ENCODE data around the gene ATP13A1. TPM values are rescaled to one million over a fixed set of nuclear protein-coding genes. Genes with fewer than 3 reads are reported as not detected.

ATP13A1 gene
- total and polyA plus RNA-seq, 7 experiments from 2014 or later: 22.2 to 138 (median 97.7) TPM

DNA sequence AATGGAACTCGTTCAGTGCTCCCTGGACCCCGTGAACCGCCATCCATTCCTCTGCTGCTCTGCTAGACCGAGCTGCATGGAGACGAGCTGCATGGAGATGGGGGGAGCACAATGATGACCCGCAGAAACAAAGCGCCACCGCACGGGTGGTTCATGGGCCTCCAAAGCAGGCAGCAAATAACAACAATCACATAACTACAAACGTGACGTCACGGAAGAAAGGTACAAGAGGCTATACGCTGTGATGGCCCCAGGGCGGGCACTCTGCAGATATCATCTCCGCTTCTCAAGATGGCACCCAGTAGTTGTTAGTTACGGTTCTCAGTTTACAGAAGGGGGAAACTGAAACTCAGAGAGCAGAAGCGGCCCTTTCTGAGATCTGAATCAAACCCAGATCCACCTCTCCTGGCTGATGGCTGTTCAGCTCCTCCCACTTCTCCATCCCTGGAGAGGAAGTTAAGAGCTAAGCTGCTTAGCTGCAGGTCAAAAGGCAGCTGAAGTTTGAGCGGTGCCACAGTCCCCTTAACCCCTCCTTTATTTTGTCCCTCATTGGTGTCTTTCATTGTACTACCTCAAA lies 1.7 kb downstream of the ATP13A1 start:
- Mint-ChIP-seq H3K4me3 (peak overlapping the region; percentile 79 to 98 (median 93)), H3K9me3 (peaks cover 0 to under 1% (median 0%) of the 10 kb centered on the region in 11 donors), H3K27ac (peak overlapping the region; percentile 86 to 99 (median 94)), H3K4me1 (peaks cover 19 to 31% (median 25%) of the 10 kb centered on the region in 7 donors), H3K27me3 (no peaks in the 10 kb centered on the region), H3K36me3 (peaks cover 0 to 42% (median 11%) of the 10 kb centered on the region in 5 donors)
- Histone ChIP-seq H3K27ac (ENCODE audit: low read depth, low read length) (no peak overlapping the region), H3K4me1 (ENCODE audit: control insufficient read depth in 2 of 2, insufficient read depth in 2 of 2, low read length in 2 of 2) (peaks cover 19 to 23% of the 10 kb centered on the region in 2 donors), H3K36me3 (ENCODE audit: control insufficient read depth in 2 of 3, insufficient read depth in 3 of 3, low read length in 3 of 3) (peaks cover 6 to 46% (median 11%) of the 10 kb centered on the region in 3 experiments), H3K9me3 (ENCODE audit: control insufficient read depth in 2 of 3, low read length in 3 of 3) (no peaks in the 10 kb centered on the region), H3K4me3 (ENCODE audit: low read length) (peak overlapping the region; percentile 96), H3K27me3 (ENCODE audit: control insufficient read depth in 2 of 2, insufficient read depth in 2 of 2, low read length in 2 of 2) (no peaks in the 10 kb centered on the region)
- ChIA-PET CTCF (interaction anchor here (1.0 to 1.2 kb wide), 2 partner anchors 11 to 130 kb away, joined by 3 to 5 read pairs; no protein-coding TSS in a partner anchor), POLR2A (interaction anchor here (0.5 to 3.9 kb wide), 12 partner anchors 9 to 1532 kb away, joined by 3 to 20 read pairs (median 6); partner anchors contain the start of genes GMIP, ZNF253, ZNF506 and ZNF93)
- ATAC-seq: no peak
- intact Hi-C loops (cut with micrococcal nuclease): loop anchor here (2.0 to 10.0 kb wide), 9 partner anchors 33 to 903 kb away; partner anchors contain the start of genes BORCS8 (in 1 of the 2), GATAD2A (in 1 of the 2), LPAR2 (in 1 of the 2) and PBX4 (in 1 of the 2)
- DNase-seq: no peak

DNA sequence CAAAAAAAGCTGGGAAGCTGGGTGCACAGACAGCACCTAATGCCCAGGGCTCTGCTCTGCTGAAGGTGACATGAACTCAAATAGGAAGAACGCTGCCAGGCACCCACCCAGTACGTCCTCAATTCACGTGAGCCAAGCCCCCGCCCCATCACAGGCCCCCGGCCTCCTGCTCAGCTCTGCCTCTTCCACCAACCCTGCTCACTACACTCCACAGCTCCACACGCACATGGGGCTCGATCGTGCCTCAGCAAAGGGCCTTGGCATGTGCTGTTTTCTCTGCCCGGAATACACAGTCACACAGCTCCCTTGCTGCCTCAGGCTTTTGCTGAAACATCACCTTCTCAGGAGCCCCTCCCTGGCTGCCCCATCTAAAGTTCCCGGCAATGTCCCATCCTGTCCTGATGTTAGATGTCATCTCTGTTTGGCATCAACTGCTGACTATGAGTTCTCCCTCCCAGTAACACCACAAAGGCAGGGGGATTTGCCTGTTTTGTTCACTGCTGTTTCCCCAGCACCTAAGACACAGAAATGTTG lies 2.3 kb downstream of the ATP13A1 start:
- Histone ChIP-seq H3K9me3 (ENCODE audit: control insufficient read depth in 2 of 3, low read length in 3 of 3) (no peaks in the 10 kb centered on the region), H3K27ac (ENCODE audit: low read depth, low read length) (no peak overlapping the region), H3K36me3 (ENCODE audit: control insufficient read depth in 2 of 3, insufficient read depth in 3 of 3, low read length in 3 of 3) (peaks cover 10 to 51% (median 14%) of the 10 kb centered on the region in 3 experiments), H3K27me3 (ENCODE audit: control insufficient read depth in 2 of 2, insufficient read depth in 2 of 2, low read length in 2 of 2) (no peaks in the 10 kb centered on the region), H3K4me3 (ENCODE audit: low read length) (no peak overlapping the region), H3K4me1 (ENCODE audit: control insufficient read depth in 2 of 2, insufficient read depth in 2 of 2, low read length in 2 of 2) (peaks cover 17 to 23% of the 10 kb centered on the region in 2 donors)
- ATAC-seq (no peak), DNase-seq (no peak)
- intact Hi-C loops (cut with micrococcal nuclease): loop anchor here (5.0 to 10.0 kb wide), 5 partner anchors 254 to 904 kb away; partner anchors contain the start of genes GATAD2A (in 1 of the 2), ZNF486 (in 1 of the 2), ZNF682 (in 1 of the 2) and ZNF737 (in 1 of the 2)
- POLR2A ChIA-PET: interaction anchor here (0.5 to 3.9 kb wide), 8 partner anchors 8 to 1532 kb away, joined by 3 to 20 read pairs (median 8); partner anchors contain the start of genes ZNF253 and ZNF506
- no peaks in the 10 kb centered on the region for H3K9me3 Mint-ChIP-seq
- peaks cover 0 to 45% (median 11%) of the 10 kb centered on the region in 5 donors for H3K36me3 Mint-ChIP-seq
- H3K27me3 Mint-ChIP-seq: no peaks in the 10 kb centered on the region
- CTCF ChIA-PET: interaction anchor here (1.0 to 1.2 kb wide), 2 partner anchors 10 to 129 kb away, joined by 3 to 5 read pairs; no protein-coding TSS in a partner anchor
- peak overlapping the region in 9 of 10 donors; percentile 55 to 98 (median 93) for H3K4me3 Mint-ChIP-seq
- peaks cover 19 to 30% (median 25%) of the 10 kb centered on the region in 7 donors for H3K4me1 Mint-ChIP-seq
- H3K27ac Mint-ChIP-seq: peak overlapping the region in 8 of 9 donors; percentile 81 to 99 (median 92)

DNA sequence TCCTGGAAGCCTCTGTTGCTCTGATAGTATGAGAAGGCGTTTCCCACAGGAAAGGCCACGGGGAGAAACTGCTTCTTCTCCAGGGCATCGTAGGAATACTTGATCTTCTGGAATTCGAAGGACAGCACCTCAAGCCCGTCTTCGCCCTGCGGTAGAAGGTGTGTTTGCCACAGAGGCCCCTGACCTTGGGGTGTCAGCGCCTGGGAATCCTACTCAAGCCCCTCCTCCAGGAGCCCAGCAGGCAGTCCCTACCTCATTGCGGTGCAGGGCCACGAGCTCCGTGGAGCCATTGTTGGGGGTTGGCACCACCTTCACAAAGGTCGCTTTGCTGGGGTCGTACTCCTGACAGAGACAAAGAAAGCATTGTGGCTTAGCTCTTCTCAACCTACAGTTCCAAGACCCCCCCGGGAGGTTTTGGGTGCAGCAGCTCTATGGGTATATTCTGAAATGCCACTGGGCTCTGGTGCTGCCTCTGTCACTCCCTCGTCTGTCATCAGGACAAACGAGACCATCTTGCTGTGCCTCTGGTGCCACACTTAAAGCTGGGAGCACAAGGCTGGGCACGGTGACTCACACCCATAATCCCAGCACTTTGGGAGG lies 3.7 kb downstream of the ATP13A1 start:
- intact Hi-C loops (cut with micrococcal nuclease): loop anchor here (5.0 to 10.0 kb wide), 5 partner anchors 252 to 905 kb away; partner anchors contain the start of genes GATAD2A (in 1 of the 2), ZNF486 (in 1 of the 2), ZNF682 (in 1 of the 2) and ZNF737 (in 1 of the 2)
- ATAC-seq (no peak), DNase-seq (no peak)
- Histone ChIP-seq H3K4me1 (ENCODE audit: control insufficient read depth in 2 of 2, insufficient read depth in 2 of 2, low read length in 2 of 2) (peaks cover 17 to 23% of the 10 kb centered on the region in 2 donors), H3K36me3 (ENCODE audit: control insufficient read depth in 2 of 3, insufficient read depth in 3 of 3, low read length in 3 of 3) (peaks cover 17 to 66% (median 25%) of the 10 kb centered on the region in 3 experiments), H3K27ac (ENCODE audit: low read depth, low read length) (no peak overlapping the region), H3K4me3 (ENCODE audit: low read length) (no peak overlapping the region), H3K27me3 (ENCODE audit: control insufficient read depth in 2 of 2, insufficient read depth in 2 of 2, low read length in 2 of 2) (no peaks in the 10 kb centered on the region), H3K9me3 (ENCODE audit: control insufficient read depth in 2 of 3, low read length in 3 of 3) (no peaks in the 10 kb centered on the region)
- H3K36me3 Mint-ChIP-seq: peaks cover 0 to 41% (median 11%) of the 10 kb centered on the region in 5 donors
- peaks cover 20 to 30% (median 25%) of the 10 kb centered on the region in 7 donors for H3K4me1 Mint-ChIP-seq
- no peaks in the 10 kb centered on the region for H3K27me3 Mint-ChIP-seq
- H3K4me3 Mint-ChIP-seq: peak overlapping the region in 1 of 10 donors; percentile 45
- H3K9me3 Mint-ChIP-seq: no peaks in the 10 kb centered on the region
- ChIA-PET CTCF (no interaction called here), POLR2A (interaction anchor here (0.8 to 1.1 kb wide), 3 partner anchors 16 to 165 kb away, joined by 3 to 4 read pairs (median 3); partner anchors contain the start of gene ZNF14)
- peak overlapping the region in 1 of 9 donors; percentile 41 for H3K27ac Mint-ChIP-seq

DNA sequence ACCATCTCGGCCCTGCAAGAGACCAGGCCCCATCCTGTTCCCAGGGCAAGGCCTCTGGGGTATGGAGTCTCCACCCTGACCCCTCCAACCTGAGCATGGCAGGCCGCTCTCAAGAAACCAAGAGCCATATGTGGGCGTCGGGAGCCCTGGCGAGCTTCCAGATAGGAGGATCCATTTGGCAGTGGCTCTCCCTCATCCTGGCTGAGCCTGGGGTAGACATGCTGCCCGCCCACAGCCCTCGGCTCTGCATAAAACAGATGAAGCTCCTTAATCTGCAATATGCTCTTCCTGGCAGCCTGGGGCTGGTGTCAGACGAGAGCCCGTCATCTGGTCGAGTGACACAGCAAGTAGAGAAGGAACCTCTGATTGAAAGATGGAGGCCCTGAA lies 6.1 kb downstream of the ATP13A1 start:
- Mint-ChIP-seq H3K9me3 (no peaks in the 10 kb centered on the region), H3K4me3 (no peak overlapping the region), H3K4me1 (peaks cover 13 to 20% (median 15%) of the 10 kb centered on the region in 7 donors), H3K27me3 (no peaks in the 10 kb centered on the region), H3K27ac (peak overlapping the region in 2 of 9 donors; percentile 30 to 76), H3K36me3 (peaks cover 5 to 41% (median 17%) of the 10 kb centered on the region in 5 donors)
- intact Hi-C loops (cut with micrococcal nuclease): no loop called here
- Histone ChIP-seq H3K9me3 (ENCODE audit: control insufficient read depth in 2 of 3, low read length in 3 of 3) (no peaks in the 10 kb centered on the region), H3K27me3 (ENCODE audit: control insufficient read depth in 2 of 2, insufficient read depth in 2 of 2, low read length in 2 of 2) (no peaks in the 10 kb centered on the region), H3K4me3 (ENCODE audit: low read length) (no peak overlapping the region), H3K36me3 (ENCODE audit: control insufficient read depth in 2 of 3, insufficient read depth in 3 of 3, low read length in 3 of 3) (peaks cover 20 to 86% (median 30%) of the 10 kb centered on the region in 3 experiments), H3K27ac (ENCODE audit: low read depth, low read length) (no peak overlapping the region), H3K4me1 (ENCODE audit: control insufficient read depth in 2 of 2, insufficient read depth in 2 of 2, low read length in 2 of 2) (peaks cover 11 to 14% of the 10 kb centered on the region in 2 donors)
- POLR2A ChIA-PET: interaction anchor here (0.9 to 1.5 kb wide), 2 partner anchors 11 to 12 kb away, joined by 3 to 5 read pairs; partner anchors contain the start of gene ZNF101
- DNase-seq: no peak
- ATAC-seq: no peak
- CTCF ChIA-PET: interaction anchor here (0.6 to 0.8 kb wide), 2 partner anchors 11 to 100 kb away, joined by 3 to 4 read pairs; no protein-coding TSS in a partner anchor

DNA sequence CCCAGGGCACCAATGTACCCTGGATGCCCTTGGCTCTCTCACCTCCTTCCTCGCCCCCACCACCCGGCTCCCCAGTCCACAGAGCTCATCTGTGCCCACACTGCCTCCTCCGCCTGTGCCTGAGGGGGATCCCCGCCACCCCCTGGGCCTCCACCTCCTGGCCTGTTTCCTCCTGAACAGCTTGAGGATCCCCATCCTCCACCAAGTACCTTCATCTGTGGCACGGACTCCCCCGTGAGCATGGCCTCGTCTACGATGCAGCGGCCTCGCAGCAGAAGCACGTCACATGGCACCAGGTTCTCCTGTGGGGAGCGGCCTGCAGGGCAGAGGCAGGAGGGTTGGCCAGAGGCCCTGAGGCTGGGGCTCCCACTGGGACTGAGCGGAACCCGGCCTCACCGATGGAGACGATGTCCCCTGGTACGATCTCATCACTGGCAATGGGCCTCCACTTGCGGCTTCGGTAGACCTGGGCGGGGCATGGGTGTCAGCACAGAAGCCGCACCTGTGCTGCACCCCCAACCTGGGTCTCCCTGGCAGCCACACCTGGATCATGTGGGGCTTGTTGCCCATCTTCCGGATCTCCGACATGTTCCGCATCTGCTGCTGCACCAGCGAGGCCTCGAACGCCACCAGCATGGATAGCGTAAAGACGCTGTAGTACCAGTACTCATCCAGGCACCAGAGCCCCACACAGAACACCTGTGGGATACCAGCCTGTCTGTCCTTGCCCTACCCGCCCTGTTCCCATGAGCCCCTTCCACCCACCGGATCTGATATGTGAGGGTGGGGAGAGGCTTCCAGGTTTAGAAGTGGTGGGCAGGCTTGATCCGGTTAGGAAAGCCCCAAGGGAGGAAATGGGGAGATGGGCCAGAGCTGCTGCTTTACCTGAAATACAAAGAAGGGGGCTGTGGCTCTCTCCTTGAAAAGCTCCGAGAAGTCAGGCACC lies 6.8 kb downstream of the ATP13A1 start:
- no peak for ATAC-seq

More for the DNA sequence above, 6.8 kb downstream of the ATP13A1 start:
- ChIA-PET POLR2A (interaction anchor here (1.5 kb wide), 2 partner anchors 12 to 13 kb away, joined by 5 to 6 read pairs; partner anchors contain the start of gene GMIP), CTCF (interaction anchor here (0.6 to 0.8 kb wide), 2 partner anchors 11 to 100 kb away, joined by 3 to 4 read pairs; no protein-coding TSS in a partner anchor)
- Mint-ChIP-seq H3K4me1 (peaks cover 7 to 14% (median 9%) of the 10 kb centered on the region in 7 donors), H3K27me3 (no peaks in the 10 kb centered on the region), H3K27ac (no peak overlapping the region), H3K9me3 (no peaks in the 10 kb centered on the region), H3K36me3 (peaks cover 5 to 43% (median 20%) of the 10 kb centered on the region in 5 donors), H3K4me3 (peak overlapping the region in 1 of 10 donors; percentile 7)
- Histone ChIP-seq H3K27me3 (ENCODE audit: control insufficient read depth in 2 of 2, insufficient read depth in 2 of 2, low read length in 2 of 2) (no peaks in the 10 kb centered on the region), H3K27ac (ENCODE audit: low read depth, low read length) (no peak overlapping the region), H3K4me3 (ENCODE audit: low read length) (no peak overlapping the region), H3K36me3 (ENCODE audit: control insufficient read depth in 2 of 3, insufficient read depth in 3 of 3, low read length in 3 of 3) (peaks cover 21 to 91% (median 32%) of the 10 kb centered on the region in 3 experiments), H3K4me1 (ENCODE audit: control insufficient read depth in 2 of 2, insufficient read depth in 2 of 2, low read length in 2 of 2) (peaks cover 4 to 7% of the 10 kb centered on the region in 2 donors), H3K9me3 (ENCODE audit: control insufficient read depth in 2 of 3, low read length in 3 of 3) (no peaks in the 10 kb centered on the region)
- intact Hi-C loops (cut with micrococcal nuclease): no loop called here
- no peak for DNase-seq

All from naive thymus-derived CD4-positive, alpha-beta T cell (primary cell).